Activated naive CD4-positive, alpha-beta T cell treated with anti-CD3 and anti-CD28 coated beads, Interleukin-2, amount 50 U/mL, for 72 hours (primary cell): ENCODE results near the gene CAMTA1. TPM values are rescaled to one million over a fixed set of nuclear protein-coding genes. Genes with fewer than 3 reads are reported as not detected.

Experiments
- ATAC-seq, 2 donors: fragments of 150-1000 bp; cut with Tn5 transposase; 2 replicates each; pipeline ENCODE4 v1.10.0; 2021; ENCODE audit warnings: mild to moderate bottlenecking in 2 of 2, moderate library complexity in 2 of 2
- DNase-seq, 2 donors: peaks; one replicate each; pipeline ENCODE4 v3.0.0; 2021 to 2022; ENCODE audit warnings: low spot score in 2 of 2
- H3K27ac Mint-ChIP-seq, 2 donors: one replicate each; pipeline ENCODE4 v1.8.0; 2022; ENCODE audit warnings: mild to moderate bottlenecking in 2 of 2, mixed read lengths in 2 of 2
- H3K36me3 Mint-ChIP-seq, 2 donors: one replicate each; pipeline ENCODE4 v1.8.0; 2022; ENCODE audit warnings: mixed read lengths in 2 of 2
- H3K9me3 Mint-ChIP-seq, 2 donors: one replicate each; pipeline ENCODE4 v1.8.0; 2022; ENCODE audit warnings: mixed read lengths in 2 of 2
- total RNA-seq, 2 donors: library from RNA; stranded (reverse); gene quantifications; one replicate each; pipeline ENCODE4 v1.2.3, GENCODE V29; 2022

The CAMTA1 gene
- total RNA-seq, 2 donors from 2014 or later: 50.4 to 76.4 TPM

GRCh38 chr1:6870571-6870970, 85.3 kb downstream of the CAMTA1 start:
- ATAC-seq (no peak), DNase-seq (no peak)
- no peaks in the 10 kb centered on the region for H3K36me3 Mint-ChIP-seq
- no peaks in the 10 kb centered on the region for H3K9me3 Mint-ChIP-seq
- no peak overlapping the region for H3K27ac Mint-ChIP-seq

GRCh38 chr1:6871300-6871972, 86.2 kb downstream of the CAMTA1 start:
- Mint-ChIP-seq H3K36me3 (no peaks in the 10 kb centered on the region), H3K27ac (no peak overlapping the region), H3K9me3 (no peaks in the 10 kb centered on the region)
- ATAC-seq (no peak), DNase-seq (no peak)

GRCh38 chr1:6872573-6873261, 87.5 kb downstream of the CAMTA1 start:
- DNase-seq: no peak
- ATAC-seq: no peak
- Mint-ChIP-seq H3K27ac (no peak overlapping the region), H3K36me3 (no peaks in the 10 kb centered on the region), H3K9me3 (no peaks in the 10 kb centered on the region)

- no peak for DNase-seq
- peak overlapping the region in 1 of 2 donors; percentile 29 for H3K27ac Mint-ChIP-seq
- H3K9me3 Mint-ChIP-seq: no peaks in the 10 kb centered on the region
- no peak for ATAC-seq
- no peaks in the 10 kb centered on the region for H3K36me3 Mint-ChIP-seq
Measured at GRCh38 chr1:6873298-6874015, 88.2 kb downstream of the CAMTA1 start.

- H3K27ac Mint-ChIP-seq: no peak overlapping the region
- no peaks in the 10 kb centered on the region for H3K36me3 Mint-ChIP-seq
- H3K9me3 Mint-ChIP-seq: no peaks in the 10 kb centered on the region
- no peak for ATAC-seq
- DNase-seq: no peak
Measured at GRCh38 chr1:6874298-6874697, 89.0 kb downstream of the CAMTA1 start.

GRCh38 chr1:6880951-6881690, 95.9 kb downstream of the CAMTA1 start:
- DNase-seq (no peak), ATAC-seq (no peak)
- Mint-ChIP-seq H3K36me3 (no peaks in the 10 kb centered on the region), H3K9me3 (no peaks in the 10 kb centered on the region), H3K27ac (peak overlapping the region in 1 of 2 donors; percentile 34)

GRCh38 chr1:6882414-6882813, 97.2 kb downstream of the CAMTA1 start:
- Mint-ChIP-seq H3K27ac (no peak overlapping the region), H3K36me3 (no peaks in the 10 kb centered on the region), H3K9me3 (no peaks in the 10 kb centered on the region)
- DNase-seq: no peak
- ATAC-seq: no peak

- no peak overlapping the region for H3K27ac Mint-ChIP-seq
- H3K36me3 Mint-ChIP-seq: no peaks in the 10 kb centered on the region
- no peaks in the 10 kb centered on the region for H3K9me3 Mint-ChIP-seq
- ATAC-seq: peak in 1 of 2 donors; percentile 58
- no peak for DNase-seq
Measured at GRCh38 chr1:6884652-6885153, 99.4 kb downstream of the CAMTA1 start.

- Mint-ChIP-seq H3K9me3 (no peaks in the 10 kb centered on the region), H3K27ac (no peak overlapping the region), H3K36me3 (no peaks in the 10 kb centered on the region)
- DNase-seq: no peak
- no peak for ATAC-seq
Measured at GRCh38 chr1:6885426-6885825, 100.2 kb downstream of the CAMTA1 start.

- ATAC-seq: no peak
Measured at GRCh38 chr1:6886523-6886922, 101.3 kb downstream of the CAMTA1 start.

GRCh38 chr1:6888268-6888667, 103.0 kb downstream of the CAMTA1 start:
- DNase-seq (no peak), ATAC-seq (no peak)
- Mint-ChIP-seq H3K36me3 (no peaks in the 10 kb centered on the region), H3K9me3 (no peaks in the 10 kb centered on the region), H3K27ac (no peak overlapping the region)

More at GRCh38 chr1:6886523-6886922, 101.3 kb downstream of the CAMTA1 start:
- Mint-ChIP-seq H3K36me3 (no peaks in the 10 kb centered on the region), H3K27ac (no peak overlapping the region), H3K9me3 (no peaks in the 10 kb centered on the region)
- DNase-seq: no peak

GRCh38 chr1:6888870-6889269, 103.6 kb downstream of the CAMTA1 start:
- H3K9me3 Mint-ChIP-seq: no peaks in the 10 kb centered on the region
- no peak overlapping the region for H3K27ac Mint-ChIP-seq
- no peaks in the 10 kb centered on the region for H3K36me3 Mint-ChIP-seq

GRCh38 chr1:6889875-6890480, 104.7 kb downstream of the CAMTA1 start:
- H3K9me3 Mint-ChIP-seq: no peaks in the 10 kb centered on the region
- ATAC-seq (peak; percentile 36 to 62), DNase-seq (peak in 1 of 2 donors; percentile 23)
- H3K27ac Mint-ChIP-seq: no peak overlapping the region
- H3K36me3 Mint-ChIP-seq: no peaks in the 10 kb centered on the region

More at GRCh38 chr1:6888870-6889269, 103.6 kb downstream of the CAMTA1 start:
- no peak for ATAC-seq
- DNase-seq: no peak

GRCh38 chr1:6890686-6891085, 105.4 kb downstream of the CAMTA1 start:
- no peaks in the 10 kb centered on the region for H3K36me3 Mint-ChIP-seq
- no peaks in the 10 kb centered on the region for H3K9me3 Mint-ChIP-seq
- H3K27ac Mint-ChIP-seq: no peak overlapping the region
- DNase-seq: no peak
- ATAC-seq: no peak

- DNase-seq (no peak), ATAC-seq (peak; percentile 54 to 58)
- Mint-ChIP-seq H3K27ac (peak overlapping the region in 1 of 2 donors; percentile 61), H3K36me3 (no peaks in the 10 kb centered on the region), H3K9me3 (no peaks in the 10 kb centered on the region)
Measured at GRCh38 chr1:6891781-6892579, 106.7 kb downstream of the CAMTA1 start.

GRCh38 chr1:6893388-6893787, 108.1 kb downstream of the CAMTA1 start:
- ATAC-seq: no peak
- H3K9me3 Mint-ChIP-seq: no peaks in the 10 kb centered on the region
- no peak overlapping the region for H3K27ac Mint-ChIP-seq
- H3K36me3 Mint-ChIP-seq: no peaks in the 10 kb centered on the region
- DNase-seq: no peak
